GM19438 (cell line): ENCODE measurements around the gene RBKS.
"Not testable (repeated sequence)": the region's sequence is repeated elsewhere in the genome, so short reads cannot be mapped to it uniquely, and the experiment has no call there.

Experiments
- ATAC-seq: cut with Tn5 transposase; IDR thresholded peaks from one replicate; pipeline ENCODE4 v1.9.1; 2021; ENCODE audit warnings: low read depth; ENCODE audit not compliant: unreplicated experiment

Gene RBKS

DNA sequence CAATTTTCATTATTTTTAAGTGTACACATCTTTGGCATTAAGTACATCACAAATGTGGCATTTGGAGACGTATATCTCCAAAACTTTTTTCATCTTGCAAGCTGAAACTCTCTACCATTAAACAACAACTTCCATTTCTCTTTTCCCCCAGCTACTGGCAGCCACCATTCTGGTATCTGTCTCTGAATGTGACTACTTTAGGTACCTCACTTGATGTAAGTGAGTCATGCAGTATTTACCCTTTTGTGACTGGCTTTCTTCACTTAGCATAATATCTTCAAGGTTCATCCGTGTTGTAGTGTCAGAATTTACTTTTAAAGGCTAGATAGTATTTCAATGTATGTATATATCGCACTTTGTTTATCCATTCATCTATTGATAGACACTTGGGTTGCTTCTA is 17.4 kb upstream of the RBKS start:
- ATAC-seq: no peak

DNA sequence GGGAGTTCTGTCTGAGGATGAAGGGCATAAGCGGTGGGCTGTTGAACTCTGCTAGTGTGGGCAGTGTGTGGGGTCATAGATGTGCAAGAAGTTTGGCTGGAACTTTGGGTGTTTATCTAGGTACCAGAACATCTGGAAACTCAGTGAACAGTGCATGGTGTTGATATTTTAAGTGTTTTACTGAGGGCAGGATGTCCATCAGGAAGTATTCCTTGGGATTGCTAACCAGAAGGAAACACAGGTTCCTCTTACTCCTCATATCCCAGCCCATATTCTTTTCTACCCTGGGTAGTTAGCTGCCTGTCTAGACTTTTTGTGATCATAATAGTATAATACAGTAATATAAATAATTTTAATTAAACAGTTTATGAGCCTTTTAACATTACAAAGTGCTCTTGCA is 15.9 kb upstream of the RBKS start:
- ATAC-seq: no peak

DNA sequence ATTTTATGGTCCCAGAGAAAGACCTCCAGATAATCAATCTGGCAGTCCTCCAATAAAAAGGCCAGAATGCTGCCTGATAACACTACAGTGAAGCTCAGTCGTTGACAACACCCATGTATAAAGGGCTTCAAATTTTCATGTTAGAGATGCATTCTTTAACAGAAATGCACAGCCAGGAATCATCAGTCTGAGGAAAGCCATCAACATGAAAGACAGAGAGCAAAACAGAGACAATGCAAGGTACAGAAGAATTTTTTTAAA is 14.1 kb upstream of the RBKS start:
- ATAC-seq: no peak

DNA sequence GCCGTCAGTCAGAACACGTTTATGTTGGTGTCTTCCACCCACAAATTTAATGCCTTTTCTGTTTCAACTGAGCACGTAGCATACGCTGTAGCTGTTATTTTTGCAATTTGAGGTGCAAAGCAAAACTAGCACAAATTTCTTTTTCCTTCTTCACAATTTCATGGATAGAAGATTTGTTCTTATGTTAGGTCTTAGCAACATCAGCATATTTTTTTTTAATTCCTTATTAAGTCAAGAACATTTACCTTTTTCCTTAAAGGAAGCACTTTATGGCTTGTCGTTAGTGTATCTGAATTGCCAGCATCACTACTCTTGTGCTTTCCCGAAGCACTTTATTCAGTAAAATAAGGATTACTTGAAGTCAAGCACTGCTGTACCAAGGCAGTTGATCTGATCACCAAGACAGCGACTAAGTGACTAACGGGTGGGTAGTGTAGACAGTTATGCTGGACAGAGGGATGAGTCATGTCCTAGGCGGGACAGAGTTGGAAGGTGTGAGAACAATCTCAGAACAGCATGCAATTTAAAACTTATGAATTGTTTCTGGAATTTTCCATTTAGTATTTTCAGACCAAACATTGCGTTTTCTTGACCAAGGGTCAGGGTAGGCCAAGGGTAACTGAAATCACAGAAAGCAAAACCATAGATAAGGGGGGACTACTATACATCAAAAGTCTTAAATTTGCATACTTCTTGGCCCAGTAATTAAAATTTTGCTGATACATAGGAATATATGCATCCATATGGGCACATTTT is 13.6 kb upstream of the RBKS start:
- ATAC-seq: no peak

DNA sequence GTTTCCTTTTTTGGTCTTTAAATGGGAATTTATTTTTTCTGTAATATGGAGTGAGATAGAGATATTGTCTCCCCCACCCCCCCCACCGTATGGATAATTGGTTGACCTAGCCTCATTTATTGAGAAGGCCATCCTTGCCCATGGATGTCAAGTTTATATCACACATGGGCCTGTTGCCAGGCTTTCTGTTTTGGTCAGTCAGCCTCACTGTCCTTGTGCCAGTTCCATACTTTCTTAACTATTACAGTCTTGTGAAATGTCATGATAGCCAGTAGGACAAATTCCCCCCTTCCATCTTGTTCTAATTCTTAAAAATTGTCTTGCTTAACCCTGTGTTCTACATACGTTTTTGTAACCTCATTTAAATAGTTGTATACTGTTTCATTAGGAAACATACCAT is 12.8 kb upstream of the RBKS start:
- no peak for ATAC-seq

DNA sequence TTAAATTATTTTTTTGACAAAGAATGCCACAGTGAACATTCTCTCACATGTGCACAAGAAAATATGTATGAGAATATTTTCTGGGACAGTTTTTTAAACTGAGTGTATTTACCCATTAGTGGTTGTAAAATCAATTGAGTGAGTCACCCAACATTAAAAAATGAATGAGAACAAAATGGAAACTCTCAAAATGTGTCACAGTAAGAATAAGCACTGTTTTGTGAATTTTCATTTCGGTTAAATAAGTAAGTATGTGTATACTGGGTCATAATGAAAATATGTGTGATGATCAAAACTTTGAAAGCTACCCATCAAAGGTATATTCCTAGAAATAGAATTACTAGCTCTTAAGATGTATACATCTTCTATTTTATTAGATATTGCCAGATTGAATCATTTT is 11.9 kb upstream of the RBKS start:
- no peak for ATAC-seq

DNA sequence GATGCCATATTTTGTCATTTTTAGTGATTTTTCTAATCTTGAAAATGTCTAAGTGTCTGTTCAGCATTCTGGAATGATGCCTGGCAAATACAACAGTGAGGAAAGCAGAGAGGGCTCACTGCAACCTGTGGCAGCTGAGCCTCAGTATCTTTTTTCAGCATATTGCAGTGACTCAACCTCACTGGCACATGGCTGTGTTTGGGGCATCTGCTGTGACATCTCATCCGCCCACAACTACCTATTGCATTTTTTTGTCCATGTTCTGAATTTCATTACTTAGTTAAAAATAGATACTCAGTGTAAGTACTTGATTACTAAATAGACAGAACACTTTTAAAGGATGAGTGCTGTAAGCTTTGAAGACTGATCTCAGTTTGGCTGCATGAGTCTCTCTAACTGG is 11.0 kb upstream of the RBKS start:
- ATAC-seq: no peak

DNA sequence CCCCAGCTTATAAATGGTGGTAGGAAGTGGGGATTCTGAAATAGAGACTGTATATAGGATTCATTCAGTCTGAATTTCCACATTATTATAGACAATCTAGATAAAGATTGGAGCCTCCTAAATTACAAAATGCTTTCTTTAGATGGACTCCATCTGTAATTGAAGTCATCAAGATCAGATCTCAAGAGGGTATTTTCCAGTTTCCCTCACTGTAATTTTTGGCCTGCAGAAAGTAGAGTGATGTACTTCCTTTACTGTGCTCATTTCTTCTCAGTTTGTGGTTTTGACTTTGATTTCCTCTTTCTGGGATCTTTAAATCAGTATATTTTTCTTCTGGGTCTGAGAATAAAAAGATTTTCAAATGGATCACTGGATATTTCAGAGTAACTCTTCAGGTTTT is 7.5 kb upstream of the RBKS start:
- ATAC-seq: no peak

DNA sequence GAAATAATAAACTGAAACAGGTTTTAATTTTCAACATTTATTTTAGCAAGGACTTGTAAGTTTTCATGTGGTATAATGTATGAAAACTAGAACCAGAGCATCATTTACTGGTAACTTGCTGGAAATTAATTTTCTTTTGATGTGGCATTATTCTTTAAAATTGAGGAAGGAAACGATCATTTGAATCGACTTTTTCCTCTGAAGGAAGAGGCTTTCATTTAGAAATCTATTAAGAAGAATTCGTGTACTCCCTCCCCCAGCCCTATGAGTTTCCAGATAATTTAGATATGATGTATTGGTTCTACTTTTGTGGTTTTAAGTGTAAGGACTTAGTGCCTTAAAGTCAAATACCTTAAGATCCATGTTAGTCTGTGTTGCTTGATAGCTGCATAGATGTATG is 2.8 kb upstream of the RBKS start:
- no peak for ATAC-seq

DNA sequence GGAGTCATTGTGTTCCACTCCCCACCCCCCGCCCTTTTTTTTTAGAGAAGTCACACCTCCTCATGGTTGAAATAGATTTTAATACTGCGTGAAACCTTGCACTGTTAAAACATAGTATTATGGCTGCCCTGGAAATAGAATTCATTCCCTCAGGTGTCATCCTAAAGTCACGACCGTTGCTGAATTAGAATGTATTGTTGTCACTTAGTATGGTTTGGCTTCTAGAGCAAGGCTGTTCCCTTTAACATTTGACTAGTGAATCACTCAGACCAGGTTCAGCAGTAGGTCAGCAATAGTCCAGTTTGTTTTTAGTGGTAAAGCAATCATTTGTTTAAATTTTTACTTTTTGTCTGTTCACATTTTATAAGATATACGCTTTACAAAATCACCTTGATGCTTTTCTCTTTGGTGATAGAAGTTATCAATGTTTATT is 1.5 kb upstream of the RBKS start:
- ATAC-seq: no peak

DNA sequence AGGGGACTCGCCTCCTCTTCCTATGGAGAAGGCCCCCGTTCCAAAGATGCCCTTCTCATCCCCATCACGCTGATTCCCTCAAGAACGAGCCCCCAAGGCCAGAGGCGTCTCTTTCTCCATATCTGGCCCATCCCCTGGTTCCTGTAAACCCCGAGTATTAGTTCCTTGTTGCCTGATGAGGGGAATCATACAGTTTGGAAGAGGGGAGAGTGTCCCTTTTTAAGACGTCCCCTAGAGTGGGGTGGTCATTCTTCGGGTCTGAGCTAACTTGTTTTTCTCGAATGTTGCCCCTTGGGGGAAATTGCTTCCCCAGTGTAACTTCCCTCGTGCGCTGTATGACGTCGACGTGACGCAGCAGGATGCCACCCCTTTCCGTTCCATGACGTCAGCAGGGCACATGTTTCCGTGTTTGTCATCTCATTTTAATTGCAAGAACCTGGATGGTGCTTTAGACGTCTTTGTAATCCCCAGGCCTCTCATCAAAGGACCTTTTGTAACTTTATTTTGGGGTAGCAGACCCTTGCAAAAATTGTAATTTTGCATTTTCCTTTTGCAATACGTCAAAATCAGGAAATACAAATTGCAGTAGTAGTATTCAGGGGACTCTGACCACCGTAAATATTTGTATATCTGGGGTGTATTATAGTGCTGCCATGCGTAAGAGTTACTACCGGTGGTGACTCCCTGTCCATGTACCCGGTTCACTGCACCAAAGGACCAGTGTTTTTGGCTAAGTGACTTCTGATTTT is 911 bp upstream of the RBKS start:
- peak; percentile 28 for ATAC-seq

DNA sequence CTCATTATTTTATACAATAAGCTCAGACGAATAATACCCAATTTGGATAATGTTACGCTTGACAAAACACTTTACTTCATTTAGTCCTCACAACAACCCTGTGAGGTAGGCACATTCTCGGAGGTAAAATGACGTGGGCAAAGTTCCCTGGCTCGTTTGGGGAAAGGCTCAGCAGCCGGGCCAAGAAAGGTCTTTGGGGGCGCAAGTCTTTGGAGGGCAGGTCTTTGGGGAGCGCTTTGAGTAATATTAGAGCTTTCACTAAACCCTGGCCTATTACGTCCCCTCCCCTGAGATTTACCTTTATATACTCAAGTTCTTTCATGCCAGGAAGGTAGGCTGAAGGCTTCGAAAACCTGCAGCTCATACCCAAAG is 427 bp downstream of the RBKS start:
- ATAC-seq: no peak

DNA sequence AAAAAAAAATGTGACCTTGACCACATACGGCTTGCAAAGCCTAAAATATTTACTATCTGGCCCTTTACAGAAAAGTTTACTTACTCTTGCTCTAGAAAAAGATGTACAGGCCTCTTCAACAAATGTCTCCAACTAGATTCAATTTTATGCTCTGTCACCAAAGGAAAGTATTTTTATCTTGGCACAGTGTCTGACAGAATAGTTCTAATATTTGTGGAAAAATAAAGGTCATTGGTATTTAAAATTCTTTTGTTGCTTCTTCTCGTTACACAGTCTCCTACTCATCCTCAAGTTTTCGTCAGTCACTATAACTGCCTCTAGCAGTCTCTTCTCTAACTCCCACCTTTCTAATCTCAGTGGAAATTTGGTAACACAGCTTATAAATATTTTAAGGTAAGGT is 1.4 kb downstream of the RBKS start:
- no peak for ATAC-seq

DNA sequence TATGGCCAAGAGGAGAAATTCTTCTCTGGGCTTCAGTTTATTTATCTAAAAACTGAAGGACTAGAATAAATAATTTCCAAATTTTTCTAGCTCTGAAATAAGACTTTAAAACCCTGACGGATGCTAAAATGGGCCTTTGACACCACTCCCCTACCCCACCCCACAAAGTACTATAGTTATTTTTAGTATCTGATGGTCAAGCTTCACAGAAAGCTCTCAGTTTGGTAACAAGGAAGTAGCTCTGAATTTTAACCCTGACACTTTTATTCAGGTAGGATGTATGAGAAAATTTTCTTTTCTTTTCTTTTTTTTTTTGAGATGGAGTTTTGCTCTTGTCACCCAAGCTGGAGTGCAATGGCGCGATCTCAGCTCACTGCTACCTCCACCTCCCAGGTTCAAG is 2.4 kb downstream of the RBKS start:
- no peak for ATAC-seq

DNA sequence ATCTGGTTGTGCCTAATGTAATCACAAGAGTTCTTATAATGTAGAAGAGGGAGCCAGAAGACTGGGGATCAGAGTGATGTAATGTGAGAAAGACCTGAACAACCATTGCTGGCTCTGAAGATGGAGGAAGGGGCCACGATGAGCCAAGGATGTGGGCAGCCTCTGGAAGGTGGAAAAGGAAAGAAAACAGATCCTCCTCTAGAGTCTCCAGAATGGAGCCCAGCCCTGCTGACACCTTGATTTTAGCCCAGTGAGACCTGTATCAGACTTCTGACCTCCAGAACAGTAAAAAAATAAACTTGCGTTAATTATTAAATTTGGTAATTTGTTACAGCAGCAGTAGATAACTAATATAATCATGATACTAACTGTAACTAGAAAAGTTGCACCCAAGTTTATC is 3.1 kb downstream of the RBKS start:
- ATAC-seq: no peak

DNA sequence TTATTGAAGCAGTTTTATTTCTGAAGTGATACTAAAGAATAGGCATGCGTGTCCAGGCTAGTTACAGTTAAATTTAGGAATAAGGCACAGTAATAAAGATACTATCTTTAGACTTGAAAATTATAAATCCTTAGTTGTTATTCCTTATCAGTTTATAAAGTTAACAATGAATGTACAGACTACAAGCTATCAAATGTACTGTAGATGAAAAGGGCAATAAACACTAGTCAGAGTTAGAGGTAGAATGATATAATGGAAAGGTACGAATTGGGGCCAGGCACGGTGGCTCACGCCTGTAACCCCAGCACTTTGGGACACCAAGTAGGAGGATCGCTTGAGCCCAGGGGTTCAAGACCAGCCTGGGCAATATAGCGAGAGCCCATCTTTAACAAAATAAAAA is 3.9 kb downstream of the RBKS start:
- no peak for ATAC-seq

DNA sequence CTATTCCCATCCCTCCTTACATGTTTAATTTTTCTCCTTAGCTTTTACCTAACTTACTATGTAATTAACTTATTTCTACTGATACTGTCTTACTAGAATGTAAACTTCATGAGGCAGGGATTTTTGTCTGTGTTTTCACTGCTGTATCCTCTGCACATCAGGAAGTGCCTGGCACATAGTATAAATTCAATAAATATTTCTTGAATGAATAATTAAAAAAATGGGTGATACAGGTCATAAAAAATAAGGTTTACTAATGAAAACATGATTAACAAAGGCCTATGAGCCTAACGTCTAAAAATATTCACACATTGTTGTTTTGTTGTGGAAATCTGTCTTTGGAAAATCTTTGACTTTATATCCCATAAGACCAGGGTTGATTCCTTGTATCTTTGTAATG is 4.5 kb downstream of the RBKS start:
- ATAC-seq: no peak

DNA sequence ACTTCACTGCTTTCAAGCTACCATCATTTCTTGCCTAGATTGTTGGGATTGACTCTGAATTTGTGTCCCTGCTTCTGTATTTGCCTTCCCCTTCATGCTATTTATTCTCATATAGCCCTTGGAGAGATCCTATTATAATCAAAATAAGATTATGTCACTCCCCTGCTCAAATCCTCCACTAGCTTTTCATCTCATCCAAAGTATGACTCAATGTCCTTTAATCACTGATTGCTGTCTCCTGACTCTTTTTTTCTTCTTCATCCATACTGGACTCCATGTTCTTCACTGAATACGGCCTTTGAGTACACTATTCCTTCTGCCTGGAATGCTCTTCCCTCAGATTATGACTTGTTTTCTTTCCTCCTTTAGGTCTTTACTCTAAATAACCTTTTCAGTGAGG is 5.0 kb downstream of the RBKS start:
- no peak for ATAC-seq

DNA sequence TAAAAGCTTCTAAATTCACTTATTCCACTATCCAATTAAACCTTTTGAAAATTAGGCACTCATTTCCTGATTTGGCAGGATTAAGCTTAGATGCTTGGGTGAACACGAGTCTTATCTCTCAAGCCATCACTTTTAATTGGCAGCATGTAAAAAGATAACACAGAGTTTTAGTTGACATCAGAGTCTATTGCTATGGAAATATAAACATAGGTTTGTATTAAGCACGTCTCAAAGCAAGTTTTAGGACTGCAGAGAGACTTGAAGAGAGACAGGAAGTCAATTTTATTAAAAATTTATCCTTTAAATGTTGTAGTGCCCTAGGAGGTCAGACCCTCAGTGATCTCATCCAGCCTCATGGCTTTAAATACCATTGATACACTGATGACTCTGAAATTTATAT is 5.6 kb downstream of the RBKS start:
- ATAC-seq: no peak

DNA sequence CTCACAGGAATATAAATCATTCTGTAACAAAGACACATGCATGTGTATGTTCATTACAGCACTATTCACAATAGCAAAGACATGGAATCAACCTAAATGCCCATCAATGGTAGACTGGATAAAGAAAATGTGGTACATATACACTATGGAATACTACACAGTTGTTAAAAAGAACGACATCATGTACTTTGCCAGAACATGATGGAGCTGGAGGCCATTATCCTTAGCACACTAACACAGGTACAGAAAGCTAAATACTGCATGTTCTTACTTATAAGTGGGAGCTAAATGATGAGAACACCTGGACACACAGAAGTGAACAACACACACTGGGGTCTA is 7.6 kb downstream of the RBKS start:
- ATAC-seq: not testable (repeated sequence)

DNA sequence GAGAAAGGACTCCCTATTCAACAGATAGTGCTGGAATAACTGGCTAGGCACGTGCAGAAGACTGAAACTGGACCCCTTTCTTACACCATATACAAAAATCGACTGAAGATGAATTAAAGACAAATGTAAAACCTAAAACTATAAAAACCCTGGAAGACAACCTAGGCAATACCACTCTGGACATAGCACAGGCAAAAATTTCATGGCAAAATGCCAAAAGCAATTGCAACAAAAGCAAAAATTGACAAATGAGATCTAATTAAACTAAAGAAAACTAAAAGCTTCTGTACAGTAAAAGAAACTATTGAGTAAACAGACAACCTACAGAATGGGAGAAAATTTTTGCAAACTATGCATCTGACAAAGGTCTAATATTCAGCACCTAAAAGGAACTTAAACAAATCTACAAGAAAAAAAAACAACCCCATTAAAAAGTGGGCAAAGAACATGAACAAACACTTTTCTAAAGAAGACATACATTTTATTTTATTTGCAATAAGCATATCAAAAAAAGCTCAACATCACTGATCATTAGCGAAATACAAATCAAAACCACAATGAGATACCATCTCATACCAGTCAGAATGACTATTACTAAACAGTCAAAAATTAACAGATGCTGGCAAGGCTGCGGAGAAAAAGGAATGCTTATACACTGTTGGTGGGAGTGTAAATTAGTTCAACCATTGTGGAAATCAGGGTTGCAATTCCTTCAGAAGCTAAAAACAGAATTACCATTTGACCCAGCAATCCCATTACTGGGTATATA is 8.2 kb downstream of the RBKS start:
- not testable (repeated sequence) for ATAC-seq

DNA sequence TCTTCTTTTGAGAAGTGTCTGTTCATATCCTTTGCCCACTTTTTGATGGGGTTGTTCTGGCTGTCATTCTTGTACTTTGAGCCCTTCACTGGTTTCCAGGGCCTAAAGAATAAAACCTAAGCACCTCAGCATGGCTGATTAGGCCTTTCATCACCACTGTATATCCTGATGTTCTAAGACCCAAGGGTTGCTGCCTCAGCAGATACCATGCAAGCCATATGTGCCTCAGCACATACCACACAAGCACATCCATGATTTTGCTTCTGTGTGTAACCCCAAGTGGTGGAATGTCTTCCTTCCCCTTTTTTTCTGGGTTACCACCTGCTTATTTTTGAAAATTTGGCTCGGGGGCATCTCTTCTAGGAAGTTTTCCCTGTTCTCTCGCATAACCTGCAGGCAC is 11.4 kb downstream of the RBKS start:
- ATAC-seq: no peak
